BLaER1 treated with 17β-estradiol and CSF1 and Interleukin-3, amounts not matched to agents 10 nM and 100 nM (cell line): ENCODE measurements around the gene NXPH4.

Source experiments
- H3K27ac ChIP-seq, 11 experiments: shearing (Covaris generic); formaldehyde crosslinking; 2 replicates each; pipeline ENCODE4 v1.8.1; 2022
- H3K27me3 ChIP-seq, 11 experiments: shearing (Covaris generic); formaldehyde crosslinking; 2 replicates each; pipeline ENCODE4 v1.8.1; 2022
- H3K36me3 ChIP-seq, 11 experiments: shearing (Covaris generic); formaldehyde crosslinking; 2 replicates each; pipeline ENCODE4 v1.8.1; 2022
- H3K4me1 ChIP-seq, 10 experiments: shearing (Covaris generic); formaldehyde crosslinking; 2 replicates each; pipeline ENCODE4 v1.8.1; 2022
- H3K4me2 ChIP-seq, 11 experiments: shearing (Covaris generic); formaldehyde crosslinking; 2 replicates each; pipeline ENCODE4 v1.8.1; 2022
- H3K4me3 ChIP-seq, 10 experiments: shearing (Covaris generic); formaldehyde crosslinking; 2 replicates each; pipeline ENCODE4 v1.8.1; 2022
- H3K9ac ChIP-seq, 11 experiments: shearing (Covaris generic); formaldehyde crosslinking; 2 replicates each; pipeline ENCODE4 v1.8.1; 2022
- H3K9me3 ChIP-seq, 11 experiments: shearing (Covaris generic); formaldehyde crosslinking; replicated peaks in 1 of 11; 2 replicates each; pipeline ENCODE4 v1.8.1; 2022
- H4K20me1 ChIP-seq, 11 experiments: shearing (Covaris generic); formaldehyde crosslinking; 2 replicates each; pipeline ENCODE4 v1.8.1; 2022
- Cebpa-rat ChIP-seq, 11 experiments: shearing (Covaris generic); IDR thresholded peaks; 2 replicates each; pipeline ENCODE4 v1.8.1; 2022

Gene NXPH4

DNA sequence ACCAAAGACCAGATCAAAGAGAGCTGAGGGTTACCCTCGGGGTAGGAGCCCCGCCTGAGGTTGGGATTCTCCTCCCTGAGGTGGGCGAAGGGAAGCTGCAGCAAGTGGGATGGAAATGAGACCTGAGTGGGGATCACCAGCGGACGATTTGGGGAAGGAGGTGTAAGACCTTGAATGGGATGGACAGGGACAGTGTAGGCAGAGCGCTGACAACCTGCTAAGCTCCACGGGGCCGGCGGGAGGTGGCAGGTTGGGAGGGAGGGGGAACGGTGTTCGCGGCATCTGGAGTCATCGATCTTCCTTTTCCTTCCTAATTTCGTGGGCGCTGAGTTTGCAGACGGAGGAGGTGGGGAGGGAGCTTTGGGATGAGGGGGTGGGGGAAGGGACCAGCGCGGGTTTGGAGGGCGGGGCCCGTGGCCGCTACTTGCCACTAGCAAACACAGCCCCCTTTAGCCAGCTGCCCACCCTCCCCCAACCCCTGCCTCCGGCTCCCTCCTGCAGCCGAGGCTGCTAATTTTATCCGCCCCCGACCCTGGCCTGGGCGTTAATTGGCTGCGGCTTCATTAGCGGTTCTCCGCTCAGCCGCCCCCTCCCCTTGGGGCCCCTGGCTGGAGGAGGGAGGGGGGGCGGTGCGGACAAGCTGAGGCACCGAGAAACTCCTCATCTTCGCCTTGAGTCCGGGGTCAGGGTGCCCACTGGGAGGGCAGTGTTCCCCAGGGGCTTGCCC lies 10.2 kb downstream of the NXPH4 start:
- H3K36me3 ChIP-seq = peaks cover 5 to 13% (median 11%) of the 10 kb centered on the region in 11 experiments
- H3K4me3 ChIP-seq = peak overlapping the region; percentile 29 to 62 (median 48); a peak in 16 of 20 replicates
- peak overlapping the region; percentile 85 to 100 (median 99) for H3K4me2 ChIP-seq
- peaks cover 54 to 63% (median 60%) of the 10 kb centered on the region in 11 experiments for H3K27me3 ChIP-seq
- H3K9ac ChIP-seq = peak overlapping the region in 4 of 11 experiments; percentile 36 to 53 (median 50); a peak in 7 of 22 replicates
- peaks cover 44 to 87% (median 79%) of the 10 kb centered on the region in 10 experiments for H3K4me1 ChIP-seq
- H4K20me1 ChIP-seq = peaks cover 0 to 62% (median 36%) of the 10 kb centered on the region in 11 experiments; a peak in 21 of 22 replicates
- no peaks in the 10 kb centered on the region for H3K9me3 ChIP-seq
- no peak overlapping the region for H3K27ac ChIP-seq
- TF ChIP-seq Cebpa-rat (IDR thresholded peaks at IDR 0.05) = no peak

DNA sequence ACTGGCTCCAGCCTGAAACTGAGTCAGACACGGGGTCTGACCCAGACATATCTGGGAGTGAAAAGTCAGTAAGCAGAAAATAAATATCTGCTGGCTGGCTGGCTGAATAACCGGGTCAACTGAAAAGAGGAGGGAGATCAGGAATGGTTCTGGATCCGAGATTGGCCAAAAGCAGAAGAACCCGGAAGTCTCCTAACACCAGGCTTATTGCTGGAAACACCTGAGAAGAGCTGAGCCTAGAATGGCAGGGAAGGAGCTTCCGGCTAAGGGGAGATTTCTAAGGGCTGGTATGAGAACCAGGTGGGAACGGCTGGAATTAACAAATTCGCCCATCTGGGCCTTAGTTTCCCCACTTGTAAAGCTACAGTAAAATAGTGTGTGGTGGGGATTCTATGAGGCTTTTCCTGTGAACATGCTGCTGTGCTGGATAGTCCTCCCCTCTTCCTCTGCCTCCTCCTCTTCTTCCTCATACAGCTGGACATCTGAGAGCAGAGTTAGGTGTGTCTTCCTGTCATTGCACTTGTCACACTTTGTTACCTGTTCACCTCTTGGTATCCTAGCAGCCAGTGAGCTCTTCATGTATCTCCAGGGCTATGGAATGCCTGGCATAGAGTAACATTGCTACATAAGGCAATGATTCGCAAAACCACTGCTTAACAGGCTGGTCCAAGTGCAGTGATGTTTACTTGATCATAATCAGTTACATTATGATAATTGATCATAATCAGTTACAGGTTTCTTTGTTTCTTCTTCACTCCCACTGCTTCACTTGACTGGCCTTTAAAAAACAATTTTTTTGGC lies 10.9 kb downstream of the NXPH4 start:
- Histone ChIP-seq H3K27ac (no peak overlapping the region), H3K4me1 (peaks cover 50 to 94% (median 86%) of the 10 kb centered on the region in 10 experiments), H3K9ac (peak overlapping the region in 4 of 11 experiments; percentile 36 to 53 (median 50); a peak in 7 of 22 replicates), H3K9me3 (no peaks in the 10 kb centered on the region), H3K36me3 (peaks cover 13 to 21% (median 19%) of the 10 kb centered on the region in 11 experiments), H3K27me3 (peaks cover 47 to 59% (median 54%) of the 10 kb centered on the region in 11 experiments), H4K20me1 (peaks cover 0 to 62% (median 42%) of the 10 kb centered on the region in 11 experiments; a peak in 21 of 22 replicates), H3K4me3 (peak overlapping the region; percentile 29 to 62 (median 48); a peak in 16 of 20 replicates), H3K4me2 (peak overlapping the region; percentile 85 to 100 (median 99))
- no peak for TF ChIP-seq Cebpa-rat (IDR thresholded peaks at IDR 0.05)

DNA sequence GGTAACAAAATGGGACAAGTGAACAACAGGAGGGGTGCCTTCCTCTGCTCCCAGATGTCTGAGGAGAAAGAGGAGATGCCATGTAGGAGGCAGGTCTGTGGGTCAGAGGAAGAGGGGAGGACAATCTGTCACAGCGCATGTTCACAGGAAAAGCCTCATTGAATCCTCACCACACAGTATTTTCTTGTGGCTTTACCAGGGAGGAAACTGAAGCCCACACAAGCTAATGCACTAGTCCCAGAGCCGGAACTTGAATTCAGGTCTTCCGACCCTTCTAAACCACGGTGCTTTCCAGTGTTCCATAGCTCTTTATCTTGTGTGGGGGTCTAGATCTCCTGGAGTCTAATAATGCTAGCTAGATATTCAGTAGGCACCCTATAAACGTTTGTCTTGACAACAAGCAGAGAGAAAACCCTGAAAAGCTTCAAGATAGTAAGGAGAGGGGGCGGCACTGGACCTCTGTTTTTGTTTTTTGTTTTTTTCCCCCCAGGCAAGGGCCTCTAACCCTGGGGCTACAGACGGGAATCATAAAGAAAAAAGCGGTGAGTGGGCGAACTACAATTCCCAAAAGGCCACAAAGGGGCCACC lies 12.5 kb downstream of the NXPH4 start:
- Histone ChIP-seq H3K4me2 (peak overlapping the region; percentile 97 to 100 (median 99)), H3K4me3 (peak overlapping the region; percentile 60 to 95 (median 80)), H4K20me1 (peaks cover 5 to 62% (median 45%) of the 10 kb centered on the region in 11 experiments; a peak in 21 of 22 replicates), H3K27ac (peak overlapping the region; percentile 75 to 87 (median 83); a peak in 21 of 22 replicates), H3K9ac (peak overlapping the region; percentile 79 to 89 (median 86); a peak in 21 of 22 replicates), H3K4me1 (peaks cover 66 to 94% (median 90%) of the 10 kb centered on the region in 10 experiments), H3K27me3 (peaks cover 35 to 59% (median 52%) of the 10 kb centered on the region in 11 experiments), H3K36me3 (peaks cover 29 to 37% (median 35%) of the 10 kb centered on the region in 11 experiments), H3K9me3 (no peaks in the 10 kb centered on the region)
- no peak for TF ChIP-seq Cebpa-rat (IDR thresholded peaks at IDR 0.05)

DNA sequence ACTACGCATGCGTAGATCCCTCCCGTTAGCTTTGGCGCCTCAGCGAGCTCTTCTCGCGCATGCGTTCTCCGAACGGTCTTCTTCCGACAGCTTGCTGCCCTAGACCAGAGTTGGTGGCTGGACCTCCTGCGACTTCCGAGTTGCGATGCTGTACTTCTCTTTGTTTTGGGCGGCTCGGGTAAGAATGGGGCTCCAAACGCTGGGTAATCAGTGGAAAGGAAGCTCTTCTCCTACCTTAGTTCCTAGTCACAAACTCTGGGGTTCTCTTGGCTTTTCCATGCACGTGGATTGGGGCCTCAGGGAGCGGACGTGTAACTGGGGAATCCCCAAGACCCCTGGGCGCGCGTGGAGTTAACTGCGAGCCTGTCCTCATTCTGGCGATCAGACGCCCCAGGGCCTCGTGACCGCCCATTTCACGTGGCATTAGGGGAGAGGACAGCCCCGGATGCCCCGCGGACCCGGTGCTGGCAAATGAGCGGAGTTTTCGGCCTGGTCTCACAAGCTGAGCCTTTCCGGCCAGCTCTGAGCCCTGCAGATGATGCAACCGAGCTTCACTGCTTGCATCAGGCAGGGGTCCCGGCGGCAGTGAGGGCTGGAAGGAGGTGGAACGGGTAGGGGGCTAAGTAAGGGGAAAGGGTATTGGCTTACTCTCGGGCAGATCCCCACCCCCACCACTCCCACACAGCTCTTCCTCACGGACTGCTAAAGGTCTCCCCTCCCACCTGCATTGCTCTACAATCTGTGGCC lies 13.2 kb downstream of the NXPH4 start, which contains the start of gene SHMT2:
SHMT2 (plus strand) TSS at position 78 of the 747 bp plus-strand sequence; CDS start at position 146, 68 bp downstream.
- peak within 1 kb of the TSS; percentile 79 to 89 (median 86) for H3K9ac ChIP-seq
- H3K27me3 ChIP-seq = peaks cover 34 to 59% (median 52%) of the 10 kb centered on the region in 11 experiments
- peaks cover 73 to 94% (median 91%) of the 10 kb centered on the region in 10 experiments for H3K4me1 ChIP-seq
- peak within 1 kb of the TSS; percentile 75 to 87 (median 83) for H3K27ac ChIP-seq
- H3K4me3 ChIP-seq = peak within 1 kb of the TSS; percentile 60 to 95 (median 80)
- peaks cover 11 to 62% (median 49%) of the 10 kb centered on the region in 11 experiments; a peak in 21 of 22 replicates for H4K20me1 ChIP-seq
- peak in 3 of 11 experiments; percentile 22 to 63 (median 49); a peak in 3 of 22 replicates for TF ChIP-seq Cebpa-rat (IDR thresholded peaks at IDR 0.05)
- H3K36me3 ChIP-seq = peaks cover 32 to 44% (median 42%) of the 10 kb centered on the region in 11 experiments
- peak within 1 kb of the TSS; percentile 97 to 100 (median 99) for H3K4me2 ChIP-seq
- no peaks in the 10 kb centered on the region for H3K9me3 ChIP-seq

DNA sequence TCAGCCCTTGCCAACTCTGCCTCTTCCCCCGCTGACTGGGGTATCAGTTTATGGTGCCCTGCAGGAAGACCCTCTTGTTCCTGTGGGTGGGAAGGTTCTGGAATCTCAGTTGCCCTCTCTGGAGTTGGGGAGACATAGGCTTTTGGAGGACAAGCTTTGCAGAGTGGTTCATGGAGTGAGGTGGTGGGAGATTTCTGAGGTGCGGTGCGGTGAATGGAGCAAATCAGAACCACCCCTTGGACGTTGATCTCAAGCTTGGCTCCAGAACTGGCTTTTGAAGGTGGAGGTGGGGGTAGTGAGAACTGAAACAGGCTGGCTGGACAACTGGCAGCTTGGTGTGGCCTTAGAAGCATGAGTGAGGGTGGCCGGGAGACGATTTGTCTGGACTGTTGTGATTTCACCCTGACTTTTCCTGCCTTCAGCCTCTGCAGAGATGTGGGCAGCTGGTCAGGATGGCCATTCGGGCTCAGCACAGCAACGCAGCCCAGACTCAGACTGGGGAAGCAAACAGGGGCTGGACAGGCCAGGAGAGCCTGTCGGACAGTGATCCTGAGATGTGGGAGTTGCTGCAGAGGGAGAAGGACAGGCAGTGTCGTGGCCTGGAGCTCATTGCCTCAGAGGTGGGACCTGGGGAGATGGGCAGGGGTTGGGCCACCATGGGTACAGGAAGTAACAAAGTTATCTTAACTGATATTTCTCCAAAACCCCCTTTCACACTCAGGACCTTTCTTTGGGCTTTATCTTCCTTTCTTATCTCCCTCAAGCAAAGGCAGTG lies 14.0 kb downstream of the NXPH4 start:
- H3K27ac ChIP-seq = peak overlapping the region; percentile 75 to 87 (median 83)
- peak overlapping the region; percentile 97 to 100 (median 99) for H3K4me2 ChIP-seq
- TF ChIP-seq Cebpa-rat (IDR thresholded peaks at IDR 0.05) = no peak
- no peaks in the 10 kb centered on the region for H3K9me3 ChIP-seq
- H3K27me3 ChIP-seq = peaks cover 34 to 59% (median 52%) of the 10 kb centered on the region in 11 experiments
- H3K36me3 ChIP-seq = peaks cover 32 to 51% (median 49%) of the 10 kb centered on the region in 11 experiments
- peaks cover 80 to 94% (median 90%) of the 10 kb centered on the region in 10 experiments for H3K4me1 ChIP-seq
- H3K9ac ChIP-seq = peak overlapping the region; percentile 79 to 89 (median 86)
- peak overlapping the region; percentile 60 to 95 (median 80) for H3K4me3 ChIP-seq
- peaks cover 18 to 65% (median 55%) of the 10 kb centered on the region in 11 experiments; a peak in 21 of 22 replicates for H4K20me1 ChIP-seq

DNA sequence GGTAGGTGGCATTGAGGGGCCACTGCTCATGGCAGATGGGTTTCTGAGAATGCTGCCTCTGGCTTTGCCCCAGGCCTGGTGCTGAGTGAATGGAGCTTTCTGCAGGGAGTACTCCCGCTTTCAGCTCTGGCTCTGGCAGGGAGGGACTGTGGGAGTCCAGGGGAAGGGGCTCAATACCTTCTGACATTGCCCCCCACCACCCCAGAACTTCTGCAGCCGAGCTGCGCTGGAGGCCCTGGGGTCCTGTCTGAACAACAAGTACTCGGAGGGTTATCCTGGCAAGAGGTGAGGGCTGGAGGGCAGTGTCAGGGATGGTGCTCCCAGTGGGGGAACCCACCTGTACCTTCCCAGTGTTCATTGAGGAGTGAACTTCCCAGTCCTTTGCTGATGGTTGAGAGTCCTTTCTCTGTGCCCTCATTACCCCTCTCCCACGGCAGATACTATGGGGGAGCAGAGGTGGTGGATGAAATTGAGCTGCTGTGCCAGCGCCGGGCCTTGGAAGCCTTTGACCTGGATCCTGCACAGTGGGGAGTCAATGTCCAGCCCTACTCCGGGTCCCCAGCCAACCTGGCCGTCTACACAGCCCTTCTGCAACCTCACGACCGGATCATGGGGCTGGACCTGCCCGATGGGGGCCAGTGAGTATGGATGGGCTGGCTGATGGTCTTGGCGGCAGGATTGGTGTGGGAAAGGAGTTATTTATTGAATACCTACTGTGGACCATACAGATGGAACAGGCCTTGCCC lies 14.9 kb downstream of the NXPH4 start:
- no peak for TF ChIP-seq Cebpa-rat (IDR thresholded peaks at IDR 0.05)
- H3K9ac ChIP-seq = peak overlapping the region; percentile 79 to 89 (median 86); a peak in 20 of 22 replicates
- no peak overlapping the region; a peak in 1 of 22 replicates for H3K27ac ChIP-seq
- peak overlapping the region; percentile 97 to 100 (median 99) for H3K4me2 ChIP-seq
- peak overlapping the region; percentile 60 to 95 (median 80); a peak in 19 of 20 replicates for H3K4me3 ChIP-seq
- H3K9me3 ChIP-seq = no peaks in the 10 kb centered on the region
- peaks cover 27 to 68% (median 64%) of the 10 kb centered on the region in 11 experiments; a peak in 21 of 22 replicates for H4K20me1 ChIP-seq
- H3K27me3 ChIP-seq = peaks cover 34 to 59% (median 52%) of the 10 kb centered on the region in 11 experiments
- peaks cover 77 to 94% (median 92%) of the 10 kb centered on the region in 10 experiments for H3K4me1 ChIP-seq
- peaks cover 32 to 57% (median 51%) of the 10 kb centered on the region in 11 experiments for H3K36me3 ChIP-seq
